Mesenchymal stem cell (in vitro differentiated cells and primary cell): ENCODE results near the gene C19orf53.
"Not testable (repeated sequence)": the region's sequence is repeated elsewhere in the genome, so short reads cannot be mapped to it uniquely, and the experiment has no call there.

ENCODE experiments used
- DNase-seq: peaks from one replicate; pipeline ENCODE4 v3.0.0-alpha.2; 2013
- H2AFZ ChIP-seq: one replicate; pipeline ENCODE4 v1.6.1; 2013; ENCODE audit warnings: low read depth, mild to moderate bottlenecking, control low read depth, inconsistent platforms, low read length, moderate library complexity
- H2AK5ac ChIP-seq: 2 replicates; pipeline ENCODE4 v1.6.1; 2013; ENCODE audit warnings: low read length, moderate library complexity, mild to moderate bottlenecking, inconsistent platforms; ENCODE audit not compliant: severe bottlenecking
- H2BK120ac ChIP-seq: one replicate; pipeline ENCODE4 v1.6.1; 2013; ENCODE audit warnings: low read depth, mild to moderate bottlenecking, inconsistent platforms, low read length, moderate library complexity
- H2BK12ac ChIP-seq, 2 experiments: one replicate each; pipeline ENCODE4 v1.6.1; 2013; ENCODE audit warnings: inconsistent platforms in 2 of 2, low read length in 2 of 2, mild to moderate bottlenecking in 2 of 2, moderate library complexity in 2 of 2, control low read depth in 1 of 2
- H2BK15ac ChIP-seq: one replicate; pipeline ENCODE4 v1.6.1; 2013; ENCODE audit warnings: mild to moderate bottlenecking, low read depth, inconsistent platforms; ENCODE audit not compliant: poor library complexity, severe bottlenecking
- H2BK5ac ChIP-seq: 2 replicates; pipeline ENCODE4 v1.6.1; 2013; ENCODE audit warnings: low read depth, mild to moderate bottlenecking, low read length, control low read depth, inconsistent platforms; ENCODE audit not compliant: poor library complexity, severe bottlenecking
- H3K14ac ChIP-seq, 2 experiments: one replicate each; pipeline ENCODE4 v1.6.1; 2013; ENCODE audit warnings: inconsistent platforms in 2 of 2, low read length in 2 of 2, control low read depth in 1 of 2, mild to moderate bottlenecking in 1 of 2, moderate library complexity in 1 of 2
- H3K18ac ChIP-seq, 2 experiments: one replicate each; pipeline ENCODE4 v1.6.1; 2013; ENCODE audit warnings: inconsistent platforms in 2 of 2, low read length in 2 of 2, control low read depth in 1 of 2, low read depth in 1 of 2, mild to moderate bottlenecking in 1 of 2
- H3K23ac ChIP-seq, 2 experiments: one replicate each; pipeline ENCODE4 v1.6.1; 2013; ENCODE audit warnings: inconsistent platforms in 2 of 2, low read length in 2 of 2, mild to moderate bottlenecking in 2 of 2, moderate library complexity in 2 of 2, control low read depth in 1 of 2
- H3K27ac ChIP-seq: 2 replicates; pipeline ENCODE4 v1.5.1; 2013; ENCODE audit warnings: mild to moderate bottlenecking, moderate library complexity, low read length, control low read depth, inconsistent platforms; ENCODE audit not compliant: poor library complexity, severe bottlenecking
- H3K27me3 ChIP-seq, 2 experiments: 2 replicates each; pipeline versions ENCODE4 v1.6.1 to v1.7.0; 2013; ENCODE audit warnings: low read length in 2 of 2, mild to moderate bottlenecking in 2 of 2, moderate library complexity in 2 of 2, control low read depth in 1 of 2, inconsistent platforms in 1 of 2; ENCODE audit not compliant: control insufficient read depth in 1 of 2, insufficient read depth in 1 of 2
- H3K36me3 ChIP-seq, 2 experiments: 2 replicates each; pipeline versions ENCODE4 v1.6.1 to v1.7.0; 2013; ENCODE audit warnings: low read length in 2 of 2, control low read depth in 1 of 2, inconsistent platforms in 1 of 2, low read depth in 1 of 2, mild to moderate bottlenecking in 1 of 2; ENCODE audit not compliant: insufficient read depth in 2 of 2, control insufficient read depth in 1 of 2
- H3K4ac ChIP-seq, 2 experiments: one replicate each; pipeline ENCODE4 v1.6.1; 2013; ENCODE audit warnings: inconsistent platforms in 2 of 2, low read length in 2 of 2, mild to moderate bottlenecking in 2 of 2, moderate library complexity in 2 of 2, control low read depth in 1 of 2, low read depth in 1 of 2
- H3K4me1 ChIP-seq: 2 replicates; pipeline ENCODE4 v1.6.1; 2013; ENCODE audit warnings: low read depth, low read length, control low read depth; ENCODE audit not compliant: control insufficient read depth, insufficient read depth
- H3K4me2 ChIP-seq: 2 replicates; pipeline ENCODE4 v1.6.1; 2013; ENCODE audit warnings: low read length, mild to moderate bottlenecking, inconsistent platforms; ENCODE audit not compliant: poor library complexity, severe bottlenecking
- H3K4me3 ChIP-seq, 2 experiments: 2 replicates each; pipeline versions ENCODE4 v1.5.1 to v1.7.0; 2013; ENCODE audit warnings: low read length in 2 of 2, mild to moderate bottlenecking in 2 of 2, control low read depth in 1 of 2, low read depth in 1 of 2; ENCODE audit not compliant: insufficient read depth in 1 of 2
- H3K79me1 ChIP-seq: replicated peaks from 2 replicates; pipeline ENCODE4 v1.6.1; 2013; ENCODE audit warnings: mild to moderate bottlenecking, control low read depth, low read length, inconsistent platforms; ENCODE audit not compliant: poor library complexity, severe bottlenecking
- H3K9ac ChIP-seq: 2 replicates; pipeline ENCODE4 v1.7.0; 2013; ENCODE audit warnings: mild to moderate bottlenecking, low read length, moderate library complexity
- H3K9me3 ChIP-seq: 2 replicates; pipeline ENCODE4 v1.7.0; 2013; ENCODE audit warnings: mild to moderate bottlenecking, low read length; ENCODE audit not compliant: control insufficient read depth
- H4K8ac ChIP-seq: one replicate; pipeline ENCODE4 v1.6.1; 2013; ENCODE audit warnings: inconsistent platforms, mild to moderate bottlenecking, low read length, moderate library complexity
- H4K91ac ChIP-seq: one replicate; pipeline ENCODE4 v1.6.1; 2013; ENCODE audit warnings: mild to moderate bottlenecking, low read length, inconsistent platforms
- WGBS: methylation state at CpG from one replicate; pipeline ENCODE4 v1.1.7; 2013; ENCODE audit warnings: mixed read lengths; 5-methylcytosine and 5-hydroxymethylcytosine counted together

C19orf53 gene

GRCh38 chr19:13778847-13779246, 4.6 kb downstream of the C19orf53 start:
- Histone ChIP-seq H4K91ac (no peak overlapping the region), H3K9ac (peak overlapping the region; percentile 15)
- no peak for DNase-seq

GRCh38 chr19:13779794-13780193, 5.5 kb downstream of the C19orf53 start:
- 96% methylated on average over 8 of the region's 8 CpGs for WGBS

More at GRCh38 chr19:13778847-13779246, 4.6 kb downstream of the C19orf53 start:
- peaks cover 22% of the 10 kb centered on the region for H3K79me1 ChIP-seq
- no peaks in the 10 kb centered on the region for H3K9me3 ChIP-seq
- no peak overlapping the region for H2AK5ac ChIP-seq
- H2BK12ac ChIP-seq = no peak overlapping the region
- H3K4me1 ChIP-seq = peaks cover 10% of the 10 kb centered on the region
- no peak overlapping the region for H3K4me3 ChIP-seq
- no peak overlapping the region for H3K4me2 ChIP-seq
- no peak overlapping the region for H3K27ac ChIP-seq
- H3K18ac ChIP-seq = no peak overlapping the region
- H3K23ac ChIP-seq = no peak overlapping the region
- no peak overlapping the region for H2BK5ac ChIP-seq
- no peaks in the 10 kb centered on the region for H3K27me3 ChIP-seq
- no peak overlapping the region for H2BK15ac ChIP-seq
- H4K8ac ChIP-seq = no peak overlapping the region
- H3K14ac ChIP-seq = no peak overlapping the region
- no peak overlapping the region for H3K4ac ChIP-seq
- H2BK120ac ChIP-seq = no peak overlapping the region
- H3K36me3 ChIP-seq = peaks cover 37 to 40% of the 10 kb centered on the region in 2 experiments
- 98% methylated on average over 6 of the region's 6 CpGs for WGBS
- no peak overlapping the region for H2AFZ ChIP-seq

GRCh38 chr19:13781547-13781946, 7.3 kb downstream of the C19orf53 start:
- no peak overlapping the region for H4K8ac ChIP-seq
- H2BK5ac ChIP-seq = no peak overlapping the region
- H2BK12ac ChIP-seq = no peak overlapping the region
- no peaks in the 10 kb centered on the region for H3K27me3 ChIP-seq
- no peak overlapping the region for H4K91ac ChIP-seq
- peak; percentile 96 for DNase-seq
- H3K23ac ChIP-seq = no peak overlapping the region
- WGBS = 5% methylated on average over 5 of the region's 5 CpGs
- H3K79me1 ChIP-seq = peaks cover 18% of the 10 kb centered on the region
- no peak overlapping the region for H3K14ac ChIP-seq
- no peaks in the 10 kb centered on the region for H3K9me3 ChIP-seq
- no peak overlapping the region for H2AK5ac ChIP-seq
- H3K4me3 ChIP-seq = no peak overlapping the region
- H3K9ac ChIP-seq = peak overlapping the region; percentile 67
- peaks cover 32 to 35% of the 10 kb centered on the region in 2 experiments for H3K36me3 ChIP-seq
- peaks cover 7% of the 10 kb centered on the region for H3K4me1 ChIP-seq
- H3K18ac ChIP-seq = no peak overlapping the region
- H3K4me2 ChIP-seq = no peak overlapping the region
- no peak overlapping the region for H2BK15ac ChIP-seq
- no peak overlapping the region for H3K4ac ChIP-seq
- no peak overlapping the region for H3K27ac ChIP-seq
- no peak overlapping the region for H2AFZ ChIP-seq
- no peak overlapping the region for H2BK120ac ChIP-seq

More at GRCh38 chr19:13779794-13780193, 5.5 kb downstream of the C19orf53 start:
- not testable (repeated sequence) for H3K14ac ChIP-seq, H3K4me3 ChIP-seq, H2BK5ac ChIP-seq, H3K18ac ChIP-seq, H2BK15ac ChIP-seq, H3K4me2 ChIP-seq, H2BK12ac ChIP-seq, H3K27ac ChIP-seq, H2BK120ac ChIP-seq, H2AK5ac ChIP-seq, H4K91ac ChIP-seq, H4K8ac ChIP-seq, H3K9me3 ChIP-seq, H3K23ac ChIP-seq, H2AFZ ChIP-seq, H3K27me3 ChIP-seq, H3K9ac ChIP-seq, DNase-seq, H3K4ac ChIP-seq
- Histone ChIP-seq H3K4me1 (peaks cover 10% of the 10 kb centered on the region), H3K79me1 (peaks cover 22% of the 10 kb centered on the region), H3K36me3 (peaks cover 37 to 40% of the 10 kb centered on the region in 2 experiments)

- no peak overlapping the region for H2BK15ac ChIP-seq
- H3K18ac ChIP-seq = no peak overlapping the region
- H2AK5ac ChIP-seq = no peak overlapping the region
- H3K4me1 ChIP-seq = peaks cover 11% of the 10 kb centered on the region
- H3K79me1 ChIP-seq = peaks cover 14% of the 10 kb centered on the region
- no peak overlapping the region for H3K27ac ChIP-seq
- H4K8ac ChIP-seq = no peak overlapping the region
- H3K4ac ChIP-seq = no peak overlapping the region
- H3K9ac ChIP-seq = peak overlapping the region; percentile 67
- H4K91ac ChIP-seq = no peak overlapping the region
- peaks cover 24 to 25% of the 10 kb centered on the region in 2 experiments for H3K36me3 ChIP-seq
- no peak overlapping the region for H2BK120ac ChIP-seq
- 94% methylated on average over 8 of the region's 8 CpGs for WGBS
- no peak overlapping the region for H2BK5ac ChIP-seq
- H2AFZ ChIP-seq = no peak overlapping the region
- no peaks in the 10 kb centered on the region for H3K9me3 ChIP-seq
- no peak overlapping the region for H2BK12ac ChIP-seq
- H3K4me2 ChIP-seq = no peak overlapping the region
- no peak overlapping the region for H3K14ac ChIP-seq
- H3K23ac ChIP-seq = no peak overlapping the region
- no peaks in the 10 kb centered on the region for H3K27me3 ChIP-seq
- no peak overlapping the region for H3K4me3 ChIP-seq
- no peak for DNase-seq
Measured at GRCh38 chr19:13782537-13782936, 8.3 kb downstream of the C19orf53 start.
